Panc1 (cell line): ENCODE data around the gene MCM9. TPM values are rescaled to one million over a fixed set of nuclear protein-coding genes. Genes with fewer than 3 reads are reported as not detected.

Experiments used
- ATAC-seq: fragments of 200-7000 bp; cut with Tn5 transposase; 2 replicates; pipeline ENCODE4 v1.9.1; 2020; ENCODE audit warnings: mild to moderate bottlenecking, moderate library complexity
- BruUV-seq: library from RNA; stranded (reverse); fragments of 400-500 nt; replicated peaks from 2 replicates; lab custom pipeline; 2021; lab: Mats Ljungman, UMichigan
- CTCF ChIA-PET: fragments of 300-600 bp; sonication (Branson Sonifier 250); formaldehyde crosslinking; loops from one replicate; lab custom pipeline; 2022; ENCODE audit warnings: antibody characterized with exemption; lab: Charles Lee
- POLR2A ChIA-PET: fragments of 300-600 bp; sonication (Branson Sonifier 250); formaldehyde crosslinking; loops from one replicate; lab custom pipeline; 2022; ENCODE audit warnings: antibody characterized with exemption; lab: Charles Lee
- DNase-seq: peaks from one replicate; pipeline ENCODE4 v3.0.0-alpha.2; 2010; ENCODE audit warnings: low read depth, low spot score
- H3K27ac ChIP-seq: 2 replicates; pipeline ENCODE4 v1.5.1; 2011; ENCODE audit warnings: mild to moderate bottlenecking, low read length, inconsistent platforms
- H3K27me3 ChIP-seq: fragments of 200-500 bp; sonication (Bioruptor generic); 2 replicates; pipeline ENCODE4 v1.6.0; 2014; ENCODE audit warnings: low read length, inconsistent platforms; ENCODE audit not compliant: control insufficient read depth, insufficient read depth
- H3K36me3 ChIP-seq: fragments of 200-500 bp; sonication (Bioruptor generic); 2 replicates; pipeline ENCODE4 v1.5.1; 2014; ENCODE audit warnings: inconsistent platforms, mild to moderate bottlenecking, low read length, moderate library complexity; ENCODE audit not compliant: control insufficient read depth, insufficient read depth
- H3K4me1 ChIP-seq: 2 replicates; pipeline ENCODE4 v1.5.1; 2011; ENCODE audit warnings: inconsistent platforms, mild to moderate bottlenecking, low read length, moderate library complexity; ENCODE audit not compliant: control insufficient read depth, insufficient read depth
- H3K4me3 ChIP-seq, 2 experiments: 2 replicates each; pipeline ENCODE4 v1.5.1; 2011 to 2012; ENCODE audit warnings: low read depth in 2 of 2, low read length in 2 of 2, mild to moderate bottlenecking in 2 of 2, inconsistent platforms in 1 of 2, moderate library complexity in 1 of 2
- H3K9me3 ChIP-seq: fragments of 200-500 bp; sonication (Bioruptor generic); 2 replicates; pipeline ENCODE4 v1.5.1; 2014; ENCODE audit warnings: low read depth, mild to moderate bottlenecking, inconsistent platforms, low read length, moderate library complexity; ENCODE audit not compliant: control insufficient read depth, insufficient read depth
- POLR2AphosphoS5 ChIP-seq: IDR thresholded peaks from 2 replicates; pipeline ENCODE4 v1.6.1; 2012; ENCODE audit warnings: mild to moderate bottlenecking, low read depth, low read length, moderate library complexity
- SIN3A ChIP-seq: IDR thresholded peaks from 2 replicates; pipeline ENCODE4 v1.6.1; 2012; ENCODE audit warnings: low read depth, mild to moderate bottlenecking, low read length, moderate library complexity, borderline replicate concordance; ENCODE audit not compliant: insufficient read depth
- TCF7L2 ChIP-seq: IDR thresholded peaks from 2 replicates; pipeline ENCODE4 v1.6.1; 2011; ENCODE audit warnings: mild to moderate bottlenecking, low read depth, low read length, inconsistent platforms
- in situ Hi-C: cut with HindIII; loops from 2 replicates; pipeline ENCODE4 v1.10.0; 2016; ENCODE audit warnings: low sequenced_read_pairs, low pct_unique_long_range_greater_than_20kb
- intact Hi-C: fragments of 100-400 bp; cut with micrococcal nuclease; formaldehyde crosslinking; loops from one replicate; pipeline ENCODE4 v1.10.0; 2022; ENCODE audit not compliant: unreplicated experiment
- total RNA-seq: library from RNA; stranded (reverse); gene quantifications from one replicate; pipeline ENCODE4 v1.2.1, GENCODE V29; 2021; ENCODE audit not compliant: unreplicated experiment
- TF ChIP-seq, protein P1 (sequence below): fragments of 450-650 bp; IDR thresholded peaks from 2 replicates; pipeline ENCODE4 v1.5.1; 2017; ENCODE audit warnings: mild to moderate bottlenecking
- TF ChIP-seq, protein P2 (sequence below), 2 experiments: IDR thresholded peaks; 2 replicates each; pipeline ENCODE4 v1.6.1; 2011 to 2012; ENCODE audit warnings: low read depth in 2 of 2, control low read depth in 1 of 2, low read length in 1 of 2, mild to moderate bottlenecking in 1 of 2, moderate library complexity in 1 of 2; ENCODE audit not compliant: insufficient read depth in 1 of 2

MCM9 gene
- total RNA-seq, 1 experiment from 2014 or later = 20.4 TPM

DNA sequence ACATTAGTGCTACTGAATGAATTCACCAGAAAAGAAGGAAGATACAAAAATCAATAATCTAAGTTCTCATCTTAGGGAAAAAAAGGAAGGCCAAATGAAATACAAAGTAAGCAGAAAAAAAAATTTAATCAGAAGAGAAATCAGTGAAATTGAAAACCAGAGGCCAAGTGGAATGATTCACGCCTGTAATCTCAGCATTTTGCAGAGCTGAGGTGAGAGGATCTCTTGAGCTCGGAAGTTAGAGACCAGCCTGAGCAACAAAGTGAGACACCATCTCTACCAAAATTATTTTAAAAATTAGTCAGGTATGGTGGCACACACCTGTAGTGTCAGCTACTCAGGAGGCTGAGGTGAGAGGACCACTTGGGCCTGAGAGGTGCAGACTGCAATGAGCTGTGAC, 62.2 kb downstream of the MCM9 start:
- intact Hi-C loops = no loop called here
- H3K27ac ChIP-seq = no peak overlapping the region
- DNase-seq = no peak

DNA sequence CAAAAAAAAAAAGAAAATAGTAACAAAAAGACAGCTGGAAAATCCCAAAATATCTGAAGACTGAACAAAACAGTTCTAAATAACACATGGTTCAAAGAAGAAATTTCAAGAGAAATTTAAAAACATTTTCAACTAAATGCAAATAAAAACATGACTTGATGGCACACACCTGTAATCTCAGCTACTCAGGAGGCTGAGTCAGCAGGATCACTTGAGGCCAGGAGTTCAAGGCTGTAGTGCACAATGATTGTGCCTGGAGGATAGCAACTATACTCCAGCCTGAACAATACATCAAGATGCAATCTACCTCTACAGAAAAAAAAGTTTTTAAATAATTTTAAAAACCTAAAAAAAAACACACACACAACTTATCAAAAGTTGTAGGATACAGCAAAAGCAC, 62.6 kb downstream of the MCM9 start:
- Histone ChIP-seq H3K27ac (no peak overlapping the region), H3K36me3 (no peaks in the 10 kb centered on the region), H3K4me1 (peaks cover 11% of the 10 kb centered on the region), H3K27me3 (no peaks in the 10 kb centered on the region), H3K9me3 (no peaks in the 10 kb centered on the region; the same call in 1 of the 2 replicates), H3K4me3 (no peak overlapping the region)
- DNase-seq (no peak), ATAC-seq (no peak)
- TF ChIP-seq TCF7L2 (no peak), SIN3A (no peak), POLR2AphosphoS5 (no peak)
- TF ChIP-seq, protein P1, sequence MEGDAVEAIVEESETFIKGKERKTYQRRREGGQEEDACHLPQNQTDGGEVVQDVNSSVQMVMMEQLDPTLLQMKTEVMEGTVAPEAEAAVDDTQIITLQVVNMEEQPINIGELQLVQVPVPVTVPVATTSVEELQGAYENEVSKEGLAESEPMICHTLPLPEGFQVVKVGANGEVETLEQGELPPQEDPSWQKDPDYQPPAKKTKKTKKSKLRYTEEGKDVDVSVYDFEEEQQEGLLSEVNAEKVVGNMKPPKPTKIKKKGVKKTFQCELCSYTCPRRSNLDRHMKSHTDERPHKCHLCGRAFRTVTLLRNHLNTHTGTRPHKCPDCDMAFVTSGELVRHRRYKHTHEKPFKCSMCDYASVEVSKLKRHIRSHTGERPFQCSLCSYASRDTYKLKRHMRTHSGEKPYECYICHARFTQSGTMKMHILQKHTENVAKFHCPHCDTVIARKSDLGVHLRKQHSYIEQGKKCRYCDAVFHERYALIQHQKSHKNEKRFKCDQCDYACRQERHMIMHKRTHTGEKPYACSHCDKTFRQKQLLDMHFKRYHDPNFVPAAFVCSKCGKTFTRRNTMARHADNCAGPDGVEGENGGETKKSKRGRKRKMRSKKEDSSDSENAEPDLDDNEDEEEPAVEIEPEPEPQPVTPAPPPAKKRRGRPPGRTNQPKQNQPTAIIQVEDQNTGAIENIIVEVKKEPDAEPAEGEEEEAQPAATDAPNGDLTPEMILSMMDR = no peak
- TF ChIP-seq, protein P2, sequence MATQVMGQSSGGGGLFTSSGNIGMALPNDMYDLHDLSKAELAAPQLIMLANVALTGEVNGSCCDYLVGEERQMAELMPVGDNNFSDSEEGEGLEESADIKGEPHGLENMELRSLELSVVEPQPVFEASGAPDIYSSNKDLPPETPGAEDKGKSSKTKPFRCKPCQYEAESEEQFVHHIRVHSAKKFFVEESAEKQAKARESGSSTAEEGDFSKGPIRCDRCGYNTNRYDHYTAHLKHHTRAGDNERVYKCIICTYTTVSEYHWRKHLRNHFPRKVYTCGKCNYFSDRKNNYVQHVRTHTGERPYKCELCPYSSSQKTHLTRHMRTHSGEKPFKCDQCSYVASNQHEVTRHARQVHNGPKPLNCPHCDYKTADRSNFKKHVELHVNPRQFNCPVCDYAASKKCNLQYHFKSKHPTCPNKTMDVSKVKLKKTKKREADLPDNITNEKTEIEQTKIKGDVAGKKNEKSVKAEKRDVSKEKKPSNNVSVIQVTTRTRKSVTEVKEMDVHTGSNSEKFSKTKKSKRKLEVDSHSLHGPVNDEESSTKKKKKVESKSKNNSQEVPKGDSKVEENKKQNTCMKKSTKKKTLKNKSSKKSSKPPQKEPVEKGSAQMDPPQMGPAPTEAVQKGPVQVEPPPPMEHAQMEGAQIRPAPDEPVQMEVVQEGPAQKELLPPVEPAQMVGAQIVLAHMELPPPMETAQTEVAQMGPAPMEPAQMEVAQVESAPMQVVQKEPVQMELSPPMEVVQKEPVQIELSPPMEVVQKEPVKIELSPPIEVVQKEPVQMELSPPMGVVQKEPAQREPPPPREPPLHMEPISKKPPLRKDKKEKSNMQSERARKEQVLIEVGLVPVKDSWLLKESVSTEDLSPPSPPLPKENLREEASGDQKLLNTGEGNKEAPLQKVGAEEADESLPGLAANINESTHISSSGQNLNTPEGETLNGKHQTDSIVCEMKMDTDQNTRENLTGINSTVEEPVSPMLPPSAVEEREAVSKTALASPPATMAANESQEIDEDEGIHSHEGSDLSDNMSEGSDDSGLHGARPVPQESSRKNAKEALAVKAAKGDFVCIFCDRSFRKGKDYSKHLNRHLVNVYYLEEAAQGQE (IDR thresholded peaks at IDR 0.05; ENCODE audit: insufficient read depth in 1 of 2, low read depth in 2 of 2, low read length in 1 of 2) = no peak
- in situ Hi-C loops = no loop called here
- no TSS peak for BruUV-seq
- POLR2A ChIA-PET = no interaction called here
- intact Hi-C loops = no loop called here
- CTCF ChIA-PET = no interaction called here

More for the DNA sequence above, 62.2 kb downstream of the MCM9 start:
- in situ Hi-C loops = no loop called here
- no peaks in the 10 kb centered on the region for H3K36me3 ChIP-seq
- no peak; the same call in 1 of the 2 replicates for ATAC-seq
- H3K27me3 ChIP-seq = no peaks in the 10 kb centered on the region
- H3K4me1 ChIP-seq = peaks cover 11% of the 10 kb centered on the region
- no peaks in the 10 kb centered on the region for H3K9me3 ChIP-seq
- TF ChIP-seq TCF7L2 (no peak), POLR2AphosphoS5 (no peak), SIN3A (no peak)
- TF ChIP-seq, protein P1 = no peak
- TF ChIP-seq, protein P2 (IDR thresholded peaks at IDR 0.05; ENCODE audit: insufficient read depth in 1 of 2, low read depth in 2 of 2, low read length in 1 of 2) = no peak
- no TSS peak for BruUV-seq
- no peak overlapping the region for H3K4me3 ChIP-seq
- CTCF ChIA-PET = no interaction called here
- POLR2A ChIA-PET = no interaction called here
